Measurements from ENCODE around the gene FIGN.

The FIGN gene

DNA sequence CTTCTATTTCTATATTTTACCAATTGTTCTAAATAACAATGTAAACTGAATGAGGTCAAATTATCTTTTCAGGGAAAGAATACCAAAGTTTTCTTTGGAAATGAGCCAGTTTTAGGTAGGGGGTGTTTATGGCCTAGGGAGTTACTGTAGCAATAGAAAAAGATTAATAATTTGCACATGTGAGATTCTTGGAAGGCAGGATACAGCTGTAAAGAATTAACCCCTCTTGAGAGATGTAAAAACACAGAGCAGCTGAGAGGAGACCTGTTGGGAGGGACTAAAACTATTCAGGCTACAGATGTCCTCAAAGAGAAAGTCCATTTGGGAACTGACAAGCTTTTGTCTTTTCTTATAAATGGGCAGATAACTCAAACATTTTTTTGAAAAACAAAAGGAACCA lies 182.2 kb downstream of the FIGN start:
- no peak for DNase-seq

DNA sequence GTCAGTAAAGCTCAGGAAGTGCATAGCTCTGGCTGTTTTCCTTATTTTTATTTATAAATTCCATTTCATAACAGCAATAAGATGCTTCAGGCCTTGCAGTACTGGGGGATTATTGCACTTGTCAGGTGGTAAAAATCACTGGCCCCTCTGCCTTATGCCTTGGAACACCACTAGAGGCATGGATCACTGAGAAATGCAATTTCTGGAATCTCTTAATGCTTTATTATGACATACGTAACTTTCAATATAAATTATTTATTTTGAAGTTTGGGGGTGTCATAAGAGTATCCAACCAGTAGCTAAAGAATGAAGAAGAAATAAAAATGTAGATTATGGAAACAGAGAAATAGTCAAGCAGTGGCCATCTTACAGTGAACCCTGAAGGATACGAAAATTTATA lies 183.1 kb downstream of the FIGN start:
- no peak for DNase-seq

DNA sequence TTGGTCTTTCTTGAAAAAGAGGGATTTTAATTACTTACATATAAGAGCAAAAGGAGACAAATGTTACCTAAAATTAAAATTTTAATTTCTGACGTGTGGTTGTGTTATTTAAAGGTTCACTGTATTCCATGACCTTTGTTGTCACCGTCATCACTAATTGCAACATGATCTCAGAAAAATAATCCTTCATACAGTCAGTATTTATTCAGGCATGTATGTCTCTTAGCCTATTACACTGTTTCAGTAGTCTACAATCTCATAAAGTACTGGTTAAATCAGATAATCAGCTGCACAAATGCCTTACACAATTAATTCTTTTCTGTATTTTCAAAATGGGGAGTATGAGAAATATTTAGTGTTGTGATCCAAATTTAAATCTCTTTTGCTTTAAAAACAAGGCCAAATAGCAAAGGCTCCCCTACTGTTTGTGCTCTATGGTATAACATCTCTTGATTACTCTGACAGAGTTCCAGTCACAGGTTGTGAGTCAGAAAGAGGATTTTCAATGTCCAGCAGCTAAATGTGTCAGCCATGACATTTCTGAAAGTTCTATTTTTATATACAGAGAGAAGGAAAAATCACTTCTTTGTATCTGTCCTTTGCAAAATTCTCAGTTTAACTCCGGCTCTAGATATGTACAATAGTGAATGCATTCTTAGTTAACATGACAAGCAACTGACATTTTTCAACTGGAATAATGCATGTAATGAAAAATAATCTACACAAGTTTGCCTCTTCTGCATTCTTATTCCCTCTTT lies 184.0 kb downstream of the FIGN start:
- DNase-seq, result no peak

DNA sequence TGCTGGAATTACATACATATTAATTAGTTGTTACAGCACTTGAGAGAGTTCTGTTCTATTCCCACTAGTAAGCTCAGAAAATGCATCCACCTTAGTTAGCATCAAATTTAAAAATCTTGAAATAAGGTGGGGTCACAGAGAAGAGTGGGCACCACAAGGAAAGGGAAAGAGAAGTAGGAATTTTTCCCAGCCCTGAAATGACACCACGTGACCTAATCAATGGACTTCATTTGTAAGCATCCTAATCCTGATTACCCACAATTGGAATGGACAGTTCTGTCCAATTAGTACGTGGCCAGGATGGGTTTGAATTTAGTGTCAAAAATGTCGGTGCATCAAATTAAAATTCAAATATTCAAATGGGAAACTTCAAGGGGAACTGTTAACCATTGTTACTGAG lies 186.8 kb downstream of the FIGN start:
- no peak for DNase-seq

All from activated naive CD4-positive, alpha-beta T cell (primary cell).